ENCODE results near the gene GALK1.
A peak's percentile ranks its signal among the peaks of the same experiment; 100 is the strongest.

GALK1 gene

GRCh38 chr17:75748706-75749105 is 16.3 kb downstream of the GALK1 start:
- no peak for DNase-seq

DNA sequence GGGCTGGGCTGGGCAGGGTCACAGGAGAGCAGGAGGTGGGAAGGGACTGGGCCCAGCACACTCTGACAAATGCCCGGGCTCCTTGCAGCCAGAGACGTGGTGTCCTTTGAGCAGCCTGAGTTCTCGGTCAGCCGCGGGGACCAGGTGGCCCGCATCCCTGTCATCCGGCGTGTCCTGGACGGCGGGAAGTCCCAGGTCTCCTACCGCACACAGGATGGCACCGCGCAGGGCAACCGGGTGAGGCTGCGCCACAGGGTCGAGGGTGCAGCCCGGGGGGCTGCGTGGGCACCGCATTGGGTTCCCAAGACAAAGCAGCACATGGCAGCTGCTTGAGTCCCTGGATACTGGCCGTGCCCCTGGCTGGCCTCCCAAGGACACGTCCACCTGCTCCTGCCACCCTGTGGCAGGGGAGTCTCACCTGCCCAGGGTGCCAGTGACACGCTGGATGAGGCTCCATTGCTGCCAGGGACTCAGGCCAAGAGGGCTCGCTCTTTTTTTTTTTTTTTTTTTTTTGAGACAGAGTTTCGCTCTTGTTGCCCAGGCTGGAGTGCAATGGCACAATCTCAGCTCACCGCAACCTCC is 21.3 kb downstream of the GALK1 start:
- no peak for DNase-seq

DNA sequence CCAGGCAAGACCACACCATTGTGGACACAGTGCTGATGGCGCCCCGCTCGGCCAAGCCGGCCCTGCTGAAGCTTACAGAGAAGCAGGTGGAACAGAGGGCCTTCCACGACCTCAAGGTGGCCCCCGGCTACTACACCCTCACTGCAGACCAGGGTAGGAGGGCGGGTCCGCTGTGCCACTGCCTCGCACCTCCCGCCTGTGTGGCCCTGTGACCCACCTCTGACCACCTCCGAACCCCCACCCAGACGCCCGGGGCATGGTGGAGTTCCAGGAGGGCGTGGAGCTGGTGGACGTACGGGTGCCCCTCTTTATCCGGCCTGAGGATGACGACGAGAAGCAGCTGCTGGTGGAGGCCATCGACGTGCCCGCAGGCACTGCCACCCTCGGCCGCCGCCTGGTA is 22.7 kb downstream of the GALK1 start:
- DNase-seq, result no peak

DNA sequence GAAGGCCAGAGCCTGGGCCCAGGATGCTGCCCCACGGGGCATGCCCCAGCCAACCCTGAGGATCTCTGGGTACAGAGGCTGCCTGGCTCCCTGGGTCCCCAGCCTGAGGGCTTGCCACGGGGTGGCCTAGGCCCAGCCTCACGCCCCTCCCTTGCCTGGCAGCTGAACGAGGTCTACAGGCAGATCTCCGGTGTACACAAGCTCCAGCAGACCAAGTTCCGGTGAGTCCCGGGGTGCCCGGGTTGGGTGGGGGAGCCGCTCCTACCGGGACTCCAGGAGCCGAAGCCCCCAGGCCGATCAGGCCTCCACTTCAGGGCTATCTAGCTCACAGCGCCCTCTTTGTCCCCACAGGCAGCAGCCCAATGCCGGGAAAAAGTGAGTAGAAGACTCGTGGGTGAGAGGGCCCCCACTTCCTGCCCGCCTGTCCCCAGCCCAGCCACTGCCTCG is 24.3 kb downstream of the GALK1 start:
- DNase-seq, result no peak

DNA sequence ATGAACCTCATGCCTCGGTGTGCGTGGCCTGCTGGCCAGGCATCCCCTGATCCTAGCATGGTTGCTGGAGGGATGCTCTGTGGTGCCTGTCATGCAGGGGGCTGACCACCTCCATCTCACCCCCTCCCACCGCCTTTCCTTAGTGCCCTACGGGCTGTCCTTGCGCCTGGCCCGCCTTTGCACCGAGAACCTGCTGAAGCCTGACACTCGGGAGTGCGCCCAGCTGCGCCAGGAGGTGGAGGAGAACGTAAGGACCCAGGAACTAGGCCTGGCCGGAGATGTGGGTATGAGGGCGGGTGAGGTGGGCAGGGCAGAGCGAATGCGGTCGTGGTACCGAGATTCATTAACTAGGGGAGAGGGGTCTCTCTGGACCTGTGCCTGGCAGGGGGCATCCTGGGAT is 24.8 kb downstream of the GALK1 start:
- no peak for DNase-seq

GRCh38 chr17:75739801-75740200 is 25.2 kb downstream of the GALK1 start:
- DNase-seq, result no peak

GRCh38 chr17:75739174-75739573 is 25.8 kb downstream of the GALK1 start:
- DNase-seq, result no peak

GRCh38 chr17:75738218-75738802 is 26.7 kb downstream of the GALK1 start:
- peak; percentile 34 for DNase-seq

- DNase-seq, result no peak
Observed at GRCh38 chr17:75737133-75737962, 27.6 kb downstream of the GALK1 start.

- DNase-seq, result no peak
Observed at GRCh38 chr17:75736173-75736835, 28.7 kb downstream of the GALK1 start.

DNA sequence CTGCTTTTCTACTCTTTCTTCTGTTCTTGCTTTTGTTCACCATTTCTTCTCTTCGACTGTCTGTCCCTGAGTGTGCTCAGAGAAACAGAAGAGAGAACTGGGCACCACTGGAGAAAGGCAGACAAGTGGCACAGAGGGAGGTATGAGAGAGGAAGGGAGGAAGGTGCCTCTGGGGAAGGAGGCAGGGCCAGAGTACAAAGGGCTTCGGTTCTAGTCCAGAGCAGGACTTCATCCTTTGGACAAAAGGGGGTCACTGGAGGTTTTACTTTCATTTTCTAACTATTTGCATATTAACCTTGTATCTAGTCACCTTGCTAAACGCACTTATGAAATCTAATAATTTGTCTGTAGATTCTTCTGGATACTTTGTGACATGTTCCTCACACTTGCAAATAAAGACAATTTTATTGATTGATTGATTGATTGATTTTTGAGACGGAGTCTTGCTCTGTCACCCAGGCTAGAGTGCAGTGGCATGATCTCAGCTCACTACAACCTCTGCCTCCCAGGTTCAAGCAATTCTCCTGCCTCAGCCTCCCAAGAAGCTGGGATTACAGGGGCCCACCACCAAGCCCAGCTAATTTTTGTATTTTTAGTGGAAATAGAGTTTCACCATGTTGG is 30.2 kb downstream of the GALK1 start:
- DNase-seq, result no peak

DNA sequence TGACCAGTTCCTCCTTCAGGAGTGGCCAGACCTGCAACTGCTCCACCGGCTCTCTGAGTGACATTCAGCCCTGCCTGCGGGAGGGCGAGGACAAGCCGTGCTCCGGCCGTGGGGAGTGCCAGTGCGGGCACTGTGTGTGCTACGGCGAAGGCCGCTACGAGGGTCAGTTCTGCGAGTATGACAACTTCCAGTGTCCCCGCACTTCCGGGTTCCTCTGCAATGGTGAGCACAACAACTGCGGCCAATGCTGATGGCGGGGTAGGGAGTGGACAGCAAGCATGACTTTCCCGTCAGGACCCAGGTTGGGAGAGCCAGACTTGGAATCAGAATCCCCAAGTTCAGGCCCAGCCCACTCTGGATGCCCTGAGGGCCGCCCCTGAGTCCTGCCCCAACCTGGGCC is 31.5 kb downstream of the GALK1 start:
- no peak for DNase-seq

DNA sequence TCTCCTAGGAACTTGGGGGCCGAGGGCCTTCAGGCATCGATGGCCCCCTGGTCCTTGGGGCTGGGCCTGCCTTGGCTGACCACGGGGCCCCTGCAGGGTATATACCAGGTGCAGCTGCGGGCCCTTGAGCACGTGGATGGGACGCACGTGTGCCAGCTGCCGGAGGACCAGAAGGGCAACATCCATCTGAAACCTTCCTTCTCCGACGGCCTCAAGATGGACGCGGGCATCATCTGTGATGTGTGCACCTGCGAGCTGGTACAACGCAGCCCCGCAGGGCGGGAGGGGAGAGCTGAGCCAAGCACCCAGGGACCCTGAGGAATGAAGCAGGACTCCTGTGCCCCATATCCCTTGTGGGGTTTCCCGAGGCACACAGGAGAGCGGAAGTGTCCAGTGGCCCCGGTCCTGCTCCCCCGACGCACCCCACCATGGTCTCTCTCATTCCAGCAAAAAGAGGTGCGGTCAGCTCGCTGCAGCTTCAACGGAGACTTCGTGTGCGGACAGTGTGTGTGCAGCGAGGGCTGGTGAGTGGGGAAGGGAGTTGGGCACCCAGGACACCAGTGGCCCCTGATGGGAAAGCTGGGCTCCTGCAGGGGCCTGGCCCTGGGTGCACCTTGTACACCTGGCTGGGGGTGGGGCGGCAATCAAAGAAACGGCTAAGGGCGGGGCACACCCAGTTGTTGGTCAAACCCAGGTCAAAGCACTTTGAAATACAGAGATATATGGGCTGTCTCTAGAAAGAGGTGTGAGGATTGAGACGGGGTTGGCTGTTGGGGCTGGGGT is 33.1 kb downstream of the GALK1 start:
- no peak for DNase-seq

DNA sequence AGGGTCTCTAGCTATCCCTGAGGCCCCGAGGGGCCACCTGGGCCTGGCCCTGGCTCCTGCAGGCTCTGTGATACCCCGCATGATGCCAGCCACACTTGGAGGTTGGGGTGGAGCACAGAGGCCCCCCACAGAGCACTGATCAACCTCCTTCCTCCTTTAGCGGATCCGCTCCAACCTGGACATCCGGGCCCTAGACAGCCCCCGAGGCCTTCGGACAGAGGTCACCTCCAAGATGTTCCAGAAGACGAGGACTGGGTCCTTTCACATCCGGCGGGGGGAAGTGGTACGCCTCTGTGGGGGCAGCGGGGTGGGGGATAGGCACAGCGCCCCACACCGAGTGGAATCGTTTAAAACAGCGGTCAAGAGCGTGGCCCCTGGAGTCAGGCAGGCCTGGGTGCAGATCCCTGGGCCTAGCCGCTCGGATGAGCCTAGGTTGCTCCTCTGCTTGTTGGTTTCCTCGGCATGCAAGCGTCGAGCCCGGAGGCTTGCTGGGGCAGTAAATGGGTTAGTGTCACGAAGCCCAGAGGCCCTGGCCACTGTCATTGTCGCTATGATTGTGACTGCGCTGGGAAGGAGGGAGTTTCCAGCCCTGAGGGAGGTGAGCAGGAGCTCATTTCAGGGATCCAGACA is 33.8 kb downstream of the GALK1 start:
- DNase-seq, result no peak

DNA sequence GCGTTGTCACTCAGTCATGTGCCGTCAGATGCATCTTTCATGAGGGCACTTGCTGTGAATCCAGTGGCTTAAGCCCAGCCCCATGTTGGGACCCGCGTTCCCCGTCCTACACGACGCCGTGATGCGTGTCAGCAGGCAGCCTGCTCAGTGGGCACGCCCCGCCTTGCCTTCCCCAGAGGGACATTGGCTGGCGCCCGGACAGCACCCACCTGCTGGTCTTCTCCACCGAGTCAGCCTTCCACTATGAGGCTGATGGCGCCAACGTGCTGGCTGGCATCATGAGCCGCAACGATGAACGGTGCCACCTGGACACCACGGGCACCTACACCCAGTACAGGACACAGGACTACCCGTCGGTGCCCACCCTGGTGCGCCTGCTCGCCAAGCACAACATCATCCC is 34.9 kb downstream of the GALK1 start:
- DNase-seq, result no peak

GRCh38 chr17:75729351-75729750 is 35.6 kb downstream of the GALK1 start:
- DNase-seq, result no peak

GRCh38 chr17:75727391-75727790 is 37.6 kb downstream of the GALK1 start:
- no peak for DNase-seq

- DNase-seq, result no peak
Observed at GRCh38 chr17:75725504-75725903, 39.5 kb downstream of the GALK1 start.

DNA sequence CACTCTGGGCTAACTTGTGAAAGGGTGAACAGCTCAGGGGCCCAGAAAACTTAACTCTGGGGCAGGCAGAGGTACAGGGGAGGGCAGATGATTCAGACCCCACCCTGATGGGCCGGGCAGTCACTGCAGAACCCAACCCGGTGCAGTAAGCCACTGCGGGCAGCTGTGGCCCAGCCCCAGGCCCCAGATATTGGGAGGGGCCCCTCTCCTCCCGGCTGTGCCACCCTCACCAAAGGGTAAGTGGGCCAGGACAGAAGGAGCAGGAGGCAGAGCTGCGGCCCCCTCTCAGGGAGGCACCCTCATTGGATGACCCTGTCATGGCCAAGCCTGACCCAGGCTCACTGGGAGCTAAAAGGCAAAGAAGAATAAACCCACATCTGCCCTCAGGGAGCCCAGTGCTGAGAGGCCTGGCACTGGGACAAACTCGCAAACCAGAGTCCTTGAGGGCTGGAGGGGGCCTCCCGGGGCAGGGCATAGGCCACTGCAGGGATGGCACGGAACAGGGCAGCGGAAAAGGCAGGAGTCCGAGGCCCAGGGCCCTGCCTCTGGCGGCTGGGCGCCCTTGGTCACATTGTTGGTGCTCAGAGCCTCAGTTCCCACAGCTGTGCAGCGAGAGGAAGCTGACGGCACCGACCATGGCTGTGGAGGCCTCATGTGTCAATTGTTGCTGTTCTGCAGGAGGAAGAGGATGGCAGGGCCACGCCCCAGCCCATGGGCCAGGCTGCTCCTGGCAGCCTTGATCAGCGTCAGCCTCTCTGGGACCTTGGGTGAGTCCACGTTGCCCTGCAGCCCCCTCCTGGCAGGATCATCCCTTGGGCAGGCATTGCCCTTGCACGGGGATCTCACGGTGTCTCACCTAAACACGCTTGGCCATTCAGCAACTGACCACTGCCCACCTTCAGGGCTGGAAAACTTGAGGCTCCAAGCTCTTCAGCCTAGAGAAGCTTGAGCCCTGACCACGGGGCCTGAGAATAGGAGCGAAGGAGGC is 40.7 kb downstream of the GALK1 start:
- DNase-seq, result no peak

GRCh38 chr17:75723171-75723930 is 41.6 kb downstream of the GALK1 start:
- no peak for DNase-seq
